HG02840 (cell line): ENCODE data around the gene HSPA2.

Experiments used
- ATAC-seq: cut with Tn5 transposase; IDR thresholded peaks from one replicate; pipeline ENCODE4 v1.9.1; 2021; ENCODE audit warnings: mild to moderate bottlenecking, moderate library complexity, moderate number of reproducible peaks; ENCODE audit not compliant: unreplicated experiment, low FRiP score

HSPA2 gene

DNA sequence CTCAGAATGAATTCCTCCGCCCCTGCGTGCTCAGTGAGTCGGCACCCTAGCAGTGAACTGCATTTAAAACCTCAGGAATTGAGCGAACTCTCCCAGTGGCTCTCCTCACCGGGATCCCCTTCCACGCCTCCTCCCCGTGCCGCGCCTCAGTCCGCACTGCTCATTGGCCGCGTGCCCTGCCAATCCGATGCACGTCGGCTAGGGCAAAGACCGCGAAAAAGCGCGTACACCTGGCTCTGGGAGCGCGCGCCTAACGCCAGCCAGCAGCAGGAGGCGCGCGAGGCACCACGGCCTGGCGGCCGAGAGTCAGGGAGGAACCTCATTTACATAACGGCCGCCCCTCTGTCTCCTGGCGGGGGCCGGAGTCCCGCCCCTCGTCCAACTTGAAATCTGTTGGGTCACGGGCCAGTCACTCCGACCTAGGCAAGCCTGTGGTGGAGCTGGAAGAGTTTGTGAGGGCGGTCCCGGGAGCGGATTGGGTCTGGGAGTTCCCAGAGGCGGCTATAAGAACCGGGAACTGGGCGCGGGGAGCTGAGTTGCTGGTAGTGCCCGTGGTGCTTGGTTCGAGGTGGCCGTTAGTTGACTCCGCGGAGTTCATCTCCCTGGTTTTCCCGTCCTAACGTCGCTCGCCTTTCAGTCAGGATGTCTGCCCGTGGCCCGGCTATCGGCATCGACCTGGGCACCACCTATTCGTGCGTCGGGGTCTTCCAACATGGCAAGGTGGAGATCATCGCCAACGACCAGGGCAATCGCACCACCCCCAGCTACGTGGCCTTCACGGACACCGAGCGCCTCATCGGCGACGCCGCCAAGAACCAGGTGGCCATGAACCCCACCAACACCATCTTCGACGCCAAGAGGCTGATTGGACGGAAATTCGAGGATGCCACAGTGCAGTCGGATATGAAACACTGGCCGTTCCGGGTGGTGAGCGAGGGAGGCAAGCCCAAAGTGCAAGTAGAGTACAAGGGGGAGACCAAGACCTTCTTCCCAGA lies at the start of gene HSPA2:
TSS of gene HSPA2 (plus strand) at position 534 of the 995 bp plus-strand sequence. CDS start at position 643, 109 bp downstream.
- ATAC-seq: peak; percentile 95

DNA sequence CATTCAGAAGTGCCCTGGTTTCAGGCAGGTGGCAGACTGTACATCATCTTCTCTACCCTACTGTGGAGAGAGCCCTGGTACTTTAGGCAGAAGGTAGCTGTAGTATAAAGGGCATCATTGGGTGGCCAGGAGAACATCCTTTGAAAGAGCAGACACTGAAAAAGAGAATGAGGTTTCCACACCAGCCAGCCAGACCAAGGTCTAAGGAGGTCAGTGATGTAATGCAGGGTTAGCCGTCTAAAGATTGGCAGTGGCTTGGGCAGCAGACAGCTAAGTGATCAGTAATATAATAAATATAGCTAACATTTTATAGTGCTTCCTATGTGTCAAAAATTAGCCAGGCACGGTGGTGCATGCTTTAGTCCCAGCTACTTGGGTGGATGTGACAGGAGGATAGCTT lies 48.9 kb upstream of the HSPA2 start:
- ATAC-seq: no peak

DNA sequence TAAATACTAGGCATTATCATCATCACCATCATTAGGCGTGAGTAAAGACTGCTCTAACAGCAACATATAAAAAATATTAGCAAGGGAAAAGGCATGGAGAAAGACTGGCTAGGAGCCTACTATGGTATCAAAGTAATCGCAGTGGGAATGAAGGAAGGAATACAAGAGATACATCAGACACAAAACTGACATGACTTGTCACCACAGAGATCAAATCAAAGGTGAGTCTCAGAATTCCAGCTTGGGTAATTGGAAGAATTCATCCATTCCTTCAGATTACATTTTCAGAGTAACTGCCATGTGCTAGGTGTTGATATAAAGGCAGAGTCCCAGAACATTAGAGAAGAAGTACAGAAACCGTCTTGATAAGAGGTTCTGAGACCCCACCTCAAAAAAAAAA lies 47.1 kb upstream of the HSPA2 start:
- no peak for ATAC-seq

DNA sequence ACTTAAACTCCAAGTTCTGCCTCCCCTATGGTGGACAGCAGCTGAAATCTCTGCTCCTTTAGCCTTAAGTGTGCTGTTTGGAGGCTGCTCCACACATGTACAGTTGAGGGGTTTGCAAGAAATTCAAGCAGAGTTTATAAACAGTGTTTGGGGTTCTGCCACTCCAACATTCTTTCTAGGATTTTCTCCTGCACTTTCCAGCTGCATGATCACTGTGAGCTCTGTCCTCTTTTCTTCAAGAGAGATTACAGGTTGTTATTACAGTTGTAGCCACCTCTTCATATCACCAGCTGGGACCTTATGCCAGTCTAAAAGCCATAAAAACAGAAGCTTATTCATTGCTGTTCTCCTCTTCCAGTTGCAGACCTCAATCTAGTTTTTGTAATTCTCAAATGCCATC lies 45.3 kb upstream of the HSPA2 start:
- no peak for ATAC-seq

DNA sequence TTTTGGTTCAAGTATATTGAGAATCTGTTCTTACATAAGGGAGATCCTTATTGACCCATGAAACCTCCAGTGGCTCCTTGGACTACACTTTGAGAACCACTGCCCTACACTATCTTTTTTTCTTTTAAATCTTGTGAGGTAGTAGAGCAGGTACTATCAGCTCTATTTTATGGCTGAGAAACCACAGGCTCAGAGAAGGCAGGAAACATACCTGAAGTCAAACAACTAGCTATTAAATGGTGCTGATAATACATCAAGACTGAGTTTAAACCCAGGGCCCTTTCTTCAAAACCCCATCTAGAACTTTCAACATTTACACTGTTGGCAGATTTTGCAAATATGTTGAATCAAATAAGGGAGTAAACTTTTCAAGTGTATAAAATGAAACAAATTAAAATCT lies 43.8 kb upstream of the HSPA2 start:
- ATAC-seq: no peak

DNA sequence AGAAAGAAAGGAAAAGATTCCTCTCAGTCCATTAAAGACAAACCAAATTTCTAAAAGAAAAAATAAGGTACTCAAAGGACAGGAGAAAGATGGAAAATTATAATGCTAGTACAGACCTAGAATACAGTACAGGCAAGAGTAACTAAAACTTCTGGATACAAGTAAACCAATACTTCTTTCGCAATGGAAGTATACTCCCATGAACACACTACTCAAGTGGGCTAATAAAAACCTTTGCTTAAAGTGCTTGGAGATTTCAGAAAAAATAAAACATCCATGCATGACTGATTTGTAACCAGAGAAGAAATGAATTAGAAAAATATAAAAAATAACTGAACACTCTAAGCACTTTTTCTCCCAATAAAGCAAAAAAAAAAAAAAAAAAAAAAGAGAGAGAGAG lies 40.5 kb upstream of the HSPA2 start:
- no peak for ATAC-seq

DNA sequence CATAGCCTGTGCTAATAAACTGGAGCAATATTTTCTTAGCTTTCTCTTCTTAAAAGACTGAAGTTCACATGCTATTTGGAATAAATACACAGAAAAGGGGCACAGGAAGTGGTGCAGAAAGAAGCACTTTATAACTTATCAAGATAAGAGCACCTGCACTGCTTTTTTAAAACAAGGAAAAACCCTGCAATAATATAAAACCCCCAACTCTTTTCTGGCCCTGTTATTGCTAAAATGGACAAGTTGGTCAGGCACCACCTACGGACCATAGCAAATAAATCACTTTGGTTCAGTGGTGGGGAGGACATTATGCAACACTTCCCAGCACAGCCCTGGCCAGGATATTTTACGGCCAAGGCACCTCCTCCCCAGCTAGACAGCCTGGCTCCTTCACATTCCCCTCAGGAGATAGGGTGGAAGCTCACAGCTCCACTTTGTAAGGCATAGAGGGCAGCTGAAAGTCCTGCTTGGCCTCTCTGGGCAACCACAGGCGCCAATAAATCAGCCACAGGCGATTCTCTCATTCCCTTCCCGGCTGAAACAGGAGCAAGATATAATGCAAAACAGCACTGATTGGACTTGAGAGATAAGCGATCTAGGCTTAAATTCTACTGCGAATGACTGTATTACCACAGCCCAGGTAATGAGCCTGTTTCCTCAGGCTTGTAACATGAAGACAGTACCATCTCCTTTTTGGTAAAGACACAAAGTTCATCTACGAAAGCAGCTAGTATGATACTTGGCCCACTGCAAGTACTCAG lies 39.0 kb upstream of the HSPA2 start:
- no peak for ATAC-seq

DNA sequence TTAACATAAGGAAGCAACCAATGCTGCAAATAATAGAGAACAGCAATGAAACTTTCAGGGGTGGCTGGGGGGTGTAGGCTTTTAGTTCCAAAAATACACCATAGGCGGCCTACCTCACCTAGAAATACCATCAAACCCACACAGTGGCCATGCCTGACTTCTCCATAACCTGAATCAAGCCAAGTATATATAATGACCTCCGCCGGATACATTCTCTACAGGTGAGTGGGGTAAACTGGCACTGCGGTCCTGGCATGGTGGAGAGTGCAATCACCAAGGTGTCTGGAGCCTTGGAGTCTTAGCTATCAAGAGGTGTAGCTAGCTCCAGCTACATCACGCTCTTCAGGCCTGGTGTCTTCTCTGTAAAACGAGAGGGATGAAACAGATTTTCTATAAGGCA lies 38.1 kb upstream of the HSPA2 start:
- no peak for ATAC-seq

DNA sequence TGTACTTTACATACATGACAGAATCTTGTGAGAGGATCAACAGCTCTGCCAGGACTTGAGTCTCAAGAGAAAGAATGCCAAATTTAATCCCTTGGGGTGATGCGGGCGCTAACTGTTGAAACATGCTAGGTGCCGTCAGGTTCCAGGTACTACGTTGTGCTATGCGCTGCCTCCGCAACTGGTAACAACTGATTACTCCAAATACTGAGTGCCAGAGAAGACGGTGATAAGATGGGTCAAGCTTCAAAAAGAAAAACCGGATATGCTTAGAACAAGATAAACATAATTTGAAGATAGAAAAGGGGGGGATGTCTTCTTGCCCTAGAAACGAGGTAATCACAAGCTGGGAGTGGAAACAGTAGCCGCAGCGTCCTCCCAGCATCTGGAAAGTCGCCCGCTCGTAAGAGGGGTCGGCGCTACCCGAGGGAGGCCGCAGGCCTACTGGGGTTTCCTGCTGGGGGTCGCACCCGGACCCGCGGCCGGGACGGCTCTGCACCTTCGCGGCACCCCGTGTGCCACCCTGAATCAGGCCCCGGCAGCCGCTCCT lies 37.6 kb upstream of the HSPA2 start:
- peak; percentile 5 for ATAC-seq

DNA sequence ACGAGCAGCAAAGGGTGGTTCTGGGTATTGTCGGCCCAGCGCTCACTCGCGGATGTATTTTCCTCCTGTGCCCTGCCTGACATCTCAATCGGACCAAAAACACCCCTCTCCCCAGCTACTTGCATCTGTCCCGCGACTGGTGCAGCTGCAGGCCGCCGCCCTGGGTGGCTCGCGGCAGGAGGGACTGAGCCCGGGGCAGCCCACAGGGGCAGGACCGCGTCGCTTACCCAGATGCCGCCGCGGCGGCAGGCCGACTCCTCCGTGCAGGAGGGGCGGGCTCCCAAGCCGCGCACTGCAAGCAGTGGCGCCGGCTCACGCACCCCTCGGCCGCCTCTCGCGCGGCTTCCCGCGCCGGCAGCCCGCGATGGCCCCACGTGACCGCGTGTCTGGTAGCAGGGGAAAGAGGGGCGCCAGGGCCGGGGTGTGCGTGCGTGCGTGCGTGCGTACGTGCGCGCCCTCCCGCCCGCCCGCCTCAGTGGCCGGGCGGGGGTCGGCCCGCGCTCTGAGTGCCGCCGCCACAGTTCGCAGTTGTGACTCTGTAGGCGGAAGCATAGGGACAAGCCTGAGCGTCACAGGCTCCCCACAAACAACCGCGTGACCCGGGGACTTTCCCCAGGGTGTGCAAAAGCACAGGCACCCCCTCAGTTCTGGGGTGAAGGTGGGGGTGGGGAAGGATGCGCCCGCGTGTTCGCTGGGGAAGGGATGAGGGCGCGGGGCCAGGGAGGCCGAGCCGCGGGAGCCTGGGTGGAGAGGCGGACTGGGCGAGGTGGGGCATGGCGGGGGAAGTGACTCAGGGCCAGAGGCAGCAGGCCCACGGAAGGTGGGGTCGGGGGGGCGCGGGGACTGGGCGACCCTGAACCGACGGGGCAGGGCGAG lies 36.9 kb upstream of the HSPA2 start, which contains the start of gene ZBTB25:
TSS of gene ZBTB25 (minus strand) at position 405 of the 876 bp plus-strand sequence. CDS start 13,305 bp downstream, outside the sequence.
- ATAC-seq: peak; percentile 62

DNA sequence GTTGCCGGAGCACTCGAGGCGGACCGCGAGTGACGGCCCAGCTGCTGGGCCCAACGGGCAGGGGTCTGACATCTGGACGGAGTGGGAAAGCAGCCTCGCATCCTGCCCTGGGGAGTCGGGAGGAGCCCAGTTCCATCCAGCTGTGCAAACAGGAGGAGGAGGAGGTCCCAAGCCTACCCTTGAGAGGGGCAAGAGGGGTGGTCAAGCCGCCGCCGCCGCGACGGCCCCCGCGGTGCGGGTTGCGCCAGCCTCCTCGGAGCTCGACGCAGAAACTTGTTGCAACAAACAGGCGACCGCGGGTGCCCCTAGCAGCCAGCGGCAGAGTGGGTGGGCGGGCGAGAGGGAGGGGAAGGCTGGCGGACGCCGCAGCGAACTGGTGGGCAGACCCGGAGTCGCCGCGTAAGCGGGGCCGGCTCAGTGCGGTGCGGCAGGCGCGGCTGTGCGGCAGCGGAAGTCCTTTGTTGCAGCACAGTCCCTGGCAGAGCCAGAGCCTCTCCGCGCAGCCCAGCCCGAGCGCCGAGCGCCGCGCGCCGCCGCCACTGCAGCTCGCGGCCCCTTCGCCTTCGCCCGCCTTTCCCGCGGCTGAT lies 36.1 kb upstream of the HSPA2 start, which contains the start of gene ZBTB1:
TSS of gene ZBTB1 (plus strand) at position 461 of the 587 bp plus-strand sequence. CDS start 16,735 bp downstream, outside the sequence.
- ATAC-seq: peak; percentile 26

DNA sequence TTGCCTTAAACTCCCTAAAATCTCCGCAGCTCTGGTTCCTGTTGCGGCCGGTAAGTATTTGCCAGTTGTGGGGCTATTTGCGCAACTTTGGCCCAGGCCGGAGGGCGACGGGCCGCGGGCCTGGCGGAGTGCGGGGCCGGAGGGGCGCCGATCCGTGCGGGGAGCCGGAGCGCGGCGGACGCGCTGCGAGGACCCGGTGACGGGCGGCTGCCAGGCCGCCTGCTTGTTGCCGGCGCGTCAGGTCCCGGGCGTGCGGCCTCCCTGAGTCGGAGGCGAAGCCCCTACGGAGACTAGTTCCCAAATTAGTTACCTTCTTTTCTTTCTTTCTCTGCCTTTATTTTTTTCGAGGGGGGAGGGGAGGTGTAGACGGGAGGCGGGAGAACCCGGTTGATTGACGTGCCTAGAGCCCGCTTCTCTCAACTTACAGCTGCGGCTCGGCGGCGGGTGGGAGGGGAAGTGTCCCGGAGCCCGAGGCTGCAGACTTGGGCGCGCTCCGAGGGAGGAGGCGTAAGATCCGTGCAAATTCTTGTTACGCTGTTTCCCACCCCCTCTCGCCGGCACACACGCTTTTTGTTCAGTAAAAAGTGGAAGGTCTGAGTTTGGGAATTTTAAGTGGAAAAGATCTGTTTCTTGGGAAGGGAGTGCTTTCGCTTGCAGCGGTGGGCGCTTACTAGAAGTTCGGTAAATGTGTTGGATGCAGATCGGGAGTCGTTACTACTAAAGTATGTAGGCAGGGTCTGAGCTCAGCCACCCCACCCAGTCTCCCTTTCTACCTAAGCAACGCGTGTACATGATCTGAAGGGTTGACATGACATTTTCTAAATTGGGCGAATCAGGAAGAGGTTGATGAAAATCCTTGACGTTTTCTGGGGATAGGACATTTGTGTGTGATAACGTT lies 35.4 kb upstream of the HSPA2 start:
- ATAC-seq: peak; percentile 25

DNA sequence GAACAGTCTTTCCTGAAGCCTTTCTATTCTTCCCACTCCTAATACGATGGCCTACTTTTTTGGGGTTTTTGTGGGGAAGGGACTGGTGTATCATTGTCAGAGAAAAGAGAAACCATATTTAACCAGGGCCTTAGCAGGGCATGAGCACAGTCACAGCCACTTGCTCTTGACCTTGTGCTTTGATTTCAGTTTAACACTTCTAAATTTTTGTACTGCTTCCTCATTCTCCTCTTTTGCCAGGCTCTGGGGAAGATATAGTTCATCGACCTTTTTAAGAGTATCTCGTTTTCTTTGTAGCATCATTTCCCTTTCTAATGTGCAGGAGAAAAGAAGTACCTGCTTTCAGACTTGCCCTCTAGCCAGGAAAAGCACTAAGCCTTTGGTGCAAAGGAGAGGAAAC lies 33.8 kb upstream of the HSPA2 start:
- no peak for ATAC-seq

DNA sequence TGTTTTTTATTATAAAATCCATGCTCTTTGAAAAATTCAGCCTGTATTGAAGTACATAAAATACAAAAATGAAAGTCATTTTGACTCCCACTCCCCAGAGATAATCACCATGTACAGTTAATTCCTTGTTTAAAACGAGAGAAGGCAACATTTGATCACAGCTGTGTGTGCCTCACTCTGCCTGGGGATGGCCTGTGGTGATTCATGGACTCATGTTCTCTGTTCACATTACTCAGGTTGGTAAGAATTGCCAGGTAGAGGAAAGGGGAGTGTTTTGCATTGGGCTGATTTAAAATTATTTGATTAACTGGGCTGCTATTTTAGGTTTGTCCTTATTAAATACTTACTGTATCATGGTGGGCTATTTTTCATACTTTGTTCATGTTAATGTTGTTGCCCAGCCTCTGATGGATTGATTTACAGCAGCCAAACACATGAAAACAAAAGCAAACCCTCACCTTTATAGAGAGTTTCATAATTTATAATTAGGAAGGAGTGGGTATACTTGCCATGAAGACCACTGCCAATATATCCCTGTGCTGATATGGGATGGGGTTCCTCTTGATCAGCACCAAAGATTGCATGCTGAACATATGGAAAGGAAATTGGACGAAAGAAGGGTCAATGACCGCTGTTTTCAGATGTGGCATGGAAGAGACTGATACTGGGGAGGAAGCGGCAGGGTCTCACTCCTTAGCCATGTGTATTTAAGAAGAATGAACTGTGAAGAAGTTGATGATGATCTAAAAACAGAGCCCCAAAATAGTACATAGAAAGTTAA lies 33.0 kb upstream of the HSPA2 start:
- no peak for ATAC-seq

DNA sequence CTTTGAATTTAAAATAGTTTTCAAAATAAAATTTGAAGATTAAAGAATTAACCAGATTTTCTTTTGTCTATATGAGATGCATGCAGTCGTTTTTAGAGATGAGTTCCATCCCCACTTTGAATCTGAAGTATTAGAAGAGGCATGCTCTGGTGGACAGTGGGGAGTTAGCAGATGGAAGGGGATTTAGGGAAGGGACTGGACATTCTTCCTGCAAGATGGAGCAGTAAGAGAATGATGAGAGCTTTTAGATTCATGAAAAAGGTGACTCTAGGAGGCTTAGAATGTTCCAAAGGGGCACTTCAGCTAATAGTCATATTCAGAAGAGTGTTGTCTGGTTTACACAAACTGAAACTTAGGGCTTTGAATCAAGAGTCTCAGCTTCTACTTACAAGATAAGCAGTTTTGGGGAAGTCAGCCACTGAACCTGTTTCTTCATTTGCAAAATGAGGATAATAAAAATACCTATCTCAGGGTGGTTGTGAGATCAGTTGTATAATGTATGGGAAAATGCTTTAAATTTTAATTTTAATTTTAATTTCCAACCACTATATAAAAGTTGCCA lies 32.2 kb upstream of the HSPA2 start:
- no peak for ATAC-seq

DNA sequence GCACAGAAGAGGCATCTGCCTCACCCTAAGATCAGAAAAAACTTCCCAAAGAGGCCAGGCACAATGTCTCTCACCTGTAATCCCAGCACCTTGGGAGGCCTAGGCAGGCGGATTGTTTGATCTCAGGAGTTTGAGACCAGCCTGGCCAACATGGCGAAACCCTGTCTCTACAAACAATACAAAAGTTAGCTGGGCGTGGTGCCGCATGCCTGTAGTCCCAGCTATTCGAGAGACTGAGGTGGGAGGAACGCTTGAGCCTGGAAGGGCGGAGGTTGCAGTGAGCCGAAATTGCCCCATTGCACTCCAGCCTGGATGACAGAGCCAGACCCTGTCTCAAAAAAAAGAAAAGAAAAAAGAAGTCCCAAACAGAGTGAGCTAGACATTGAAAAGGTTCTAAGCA lies 31.5 kb upstream of the HSPA2 start:
- ATAC-seq: no peak
